ENCODE results near the gene FOXJ3.

FOXJ3 gene

GRCh38 chr1:42146626-42147320 lies 188.3 kb downstream of the FOXJ3 start:
- peak; percentile 98 for FAIRE-seq
- peak; percentile 74 for DNase-seq (ENCODE audit: insufficient read length, low spot score)
- TF ChIP-seq POLR2A (IDR thresholded peaks at IDR 0.05; ENCODE audit: low read depth, low read length) (no peak), TAF1 (IDR thresholded peaks at IDR 0.05; ENCODE audit: low read depth, low read length) (no peak), POLR2AphosphoS5 (IDR thresholded peaks at IDR 0.05; ENCODE audit: low read depth, low read length) (no peak), SPI1 (IDR thresholded peaks at IDR 0.05; ENCODE audit: low read depth, low read length) (no peak), PAX5 (IDR thresholded peaks at IDR 0.05; ENCODE audit: insufficient read depth, low read length, severe bottlenecking) (no peak), POU2F2 (IDR thresholded peaks at IDR 0.05; ENCODE audit: low read depth, low read length) (no peak)

DNA sequence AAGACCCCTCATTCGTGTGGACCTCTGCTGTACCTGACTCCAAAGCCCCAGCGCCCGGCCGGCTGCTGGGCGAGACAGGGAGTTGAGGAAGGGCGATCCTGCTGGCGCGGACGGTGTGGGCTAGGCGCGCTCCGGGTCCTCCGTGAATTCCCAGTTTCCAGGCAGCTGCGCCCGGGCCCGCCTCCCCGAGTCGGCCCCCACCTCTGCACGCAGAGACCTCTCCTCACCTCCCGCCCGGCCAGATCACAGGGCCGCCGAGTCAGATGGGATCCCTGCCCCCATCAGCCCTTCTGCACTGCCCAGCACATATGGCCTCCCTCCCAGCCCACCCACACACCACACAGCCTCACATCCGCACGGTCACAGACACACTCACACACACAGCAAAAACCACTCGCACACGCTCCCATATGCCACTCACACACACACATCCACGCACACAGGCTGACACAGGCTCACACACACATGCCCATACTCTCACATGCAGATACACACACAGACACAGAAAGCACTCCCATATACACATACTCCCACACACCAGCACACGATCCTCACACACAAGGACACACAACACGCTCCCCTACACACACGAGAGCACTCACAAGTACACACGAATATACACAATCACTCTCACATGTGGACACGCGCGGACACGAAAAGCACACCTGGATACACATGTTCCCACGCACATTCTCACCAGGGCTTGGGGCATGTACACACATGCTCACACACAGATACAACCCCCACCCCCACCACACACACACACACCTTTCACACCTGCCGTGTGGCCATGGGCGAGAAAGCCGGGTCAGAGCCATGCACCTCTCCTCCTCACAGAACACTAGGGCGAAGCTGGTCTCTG lies 189.0 kb downstream of the FOXJ3 start:
- no peak for DNase-seq (ENCODE audit: insufficient read length, low spot score)
- peak; percentile 16 for FAIRE-seq
- TF ChIP-seq SPI1 (IDR thresholded peaks at IDR 0.05; ENCODE audit: low read depth, low read length): no peak
- no peak for TF ChIP-seq TAF1 (IDR thresholded peaks at IDR 0.05; ENCODE audit: low read depth, low read length)
- TF ChIP-seq PAX5 (IDR thresholded peaks at IDR 0.05; ENCODE audit: insufficient read depth, low read length, severe bottlenecking): no peak
- TF ChIP-seq POLR2AphosphoS5 (IDR thresholded peaks at IDR 0.05; ENCODE audit: low read depth, low read length): no peak
- no peak for TF ChIP-seq POU2F2 (IDR thresholded peaks at IDR 0.05; ENCODE audit: low read depth, low read length)
- no peak for TF ChIP-seq POLR2A (IDR thresholded peaks at IDR 0.05; ENCODE audit: low read depth, low read length)

GRCh38 chr1:42145389-42145716 lies 189.7 kb downstream of the FOXJ3 start:
- no peak for DNase-seq (ENCODE audit: insufficient read length, low spot score)
- no peak for FAIRE-seq
- no peak for TF ChIP-seq PAX5 (IDR thresholded peaks at IDR 0.05; ENCODE audit: insufficient read depth, low read length, severe bottlenecking)

- DNase-seq (ENCODE audit: insufficient read length, low spot score) (no peak), FAIRE-seq (no peak)
- TF ChIP-seq SPI1 (IDR thresholded peaks at IDR 0.05; ENCODE audit: low read depth, low read length): no peak
- no peak for TF ChIP-seq TAF1 (IDR thresholded peaks at IDR 0.05; ENCODE audit: low read depth, low read length)
- no peak for TF ChIP-seq POLR2A (IDR thresholded peaks at IDR 0.05; ENCODE audit: low read depth, low read length)
- no peak for TF ChIP-seq POLR2AphosphoS5 (IDR thresholded peaks at IDR 0.05; ENCODE audit: low read depth, low read length)
- TF ChIP-seq PAX5 (IDR thresholded peaks at IDR 0.05; ENCODE audit: insufficient read depth, low read length, severe bottlenecking): no peak
- TF ChIP-seq POU2F2 (IDR thresholded peaks at IDR 0.05; ENCODE audit: low read depth, low read length): no peak
These were observed 190.2 kb downstream of the FOXJ3 start for GRCh38 chr1:42144711-42145388.

DNA sequence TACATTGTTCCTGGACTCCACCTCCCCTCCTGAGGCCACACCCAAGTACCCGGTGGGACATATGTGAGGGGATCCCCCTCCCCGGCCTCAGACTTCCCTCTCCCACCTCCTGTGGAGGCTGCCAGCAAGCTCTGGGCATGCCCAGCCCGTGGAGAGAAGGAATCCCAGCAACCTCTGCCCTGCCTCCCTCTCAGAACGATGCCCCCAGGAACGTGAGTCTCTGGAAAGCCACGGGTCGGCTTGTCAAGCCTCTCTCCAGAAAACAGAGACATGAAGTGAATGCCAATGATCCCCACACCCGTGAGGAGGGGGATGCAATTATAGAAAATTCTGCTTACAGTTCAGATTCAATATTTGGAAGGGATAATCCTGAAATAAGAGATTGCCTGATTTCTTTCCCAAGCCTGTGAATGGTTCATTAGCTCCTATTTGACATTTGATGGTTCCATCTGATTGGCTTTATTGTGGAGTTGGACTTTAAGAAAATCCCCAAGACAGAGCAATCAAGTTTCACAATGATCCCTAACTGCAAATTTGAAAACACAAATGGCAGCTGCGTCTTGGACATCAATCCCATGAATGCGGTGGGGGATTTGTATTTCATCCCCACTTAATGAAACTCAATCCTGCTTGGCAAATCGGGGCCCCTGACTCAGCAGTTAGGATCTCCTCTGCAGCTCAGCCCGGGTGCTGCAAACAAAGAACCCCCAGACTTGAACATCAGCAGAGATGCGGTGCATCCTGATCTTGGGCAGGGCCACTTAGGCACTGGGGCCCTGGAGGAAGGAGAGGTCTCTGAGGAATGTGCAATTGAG lies 190.9 kb downstream of the FOXJ3 start:
- no peak for DNase-seq (ENCODE audit: insufficient read length, low spot score)
- no peak for FAIRE-seq
- TF ChIP-seq PAX5 (IDR thresholded peaks at IDR 0.05; ENCODE audit: insufficient read depth, low read length, severe bottlenecking) (no peak), POLR2AphosphoS5 (IDR thresholded peaks at IDR 0.05; ENCODE audit: low read depth, low read length) (no peak), POLR2A (IDR thresholded peaks at IDR 0.05; ENCODE audit: low read depth, low read length) (no peak), SPI1 (IDR thresholded peaks at IDR 0.05; ENCODE audit: low read depth, low read length) (no peak), TAF1 (IDR thresholded peaks at IDR 0.05; ENCODE audit: low read depth, low read length) (no peak), POU2F2 (IDR thresholded peaks at IDR 0.05; ENCODE audit: low read depth, low read length) (no peak)

DNA sequence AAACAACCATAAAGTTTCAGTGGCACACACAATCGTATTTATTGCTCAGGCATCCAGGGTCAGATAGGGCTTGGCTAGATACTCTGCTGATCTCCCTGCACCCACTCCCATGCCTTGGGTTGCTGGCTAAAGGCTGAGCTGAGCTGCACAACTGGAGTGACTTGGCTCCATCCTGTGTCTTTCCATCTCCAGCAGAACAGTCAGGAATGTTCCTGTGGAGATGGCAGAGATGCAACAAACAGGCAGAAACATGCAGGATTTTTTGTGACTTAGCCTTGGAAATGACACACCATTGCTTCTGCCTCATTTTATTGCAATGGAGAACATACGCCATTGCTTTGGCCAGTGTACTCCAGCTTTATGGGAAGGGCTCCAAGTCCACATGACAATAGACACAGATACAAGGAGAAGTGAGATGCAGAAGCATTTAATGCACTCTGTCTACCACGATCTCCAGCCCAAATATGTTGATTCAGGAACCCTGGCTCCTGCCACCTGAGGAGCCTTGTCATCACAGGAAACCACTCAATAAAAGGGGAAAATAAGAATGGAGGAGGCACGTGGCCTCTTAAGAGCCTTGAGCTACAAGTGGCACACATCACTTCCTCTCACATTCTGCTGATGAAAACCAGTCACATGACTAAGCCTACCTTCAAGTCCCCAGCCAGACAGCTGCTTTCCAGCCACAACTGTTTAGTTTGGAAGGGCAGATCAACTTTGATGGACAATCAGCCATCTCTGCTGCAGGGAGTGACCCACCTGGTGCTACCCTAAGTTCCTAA lies 191.9 kb downstream of the FOXJ3 start:
- TF ChIP-seq SPI1 (IDR thresholded peaks at IDR 0.05; ENCODE audit: low read depth, low read length): peak; percentile 57
- TF ChIP-seq POU2F2 (IDR thresholded peaks at IDR 0.05; ENCODE audit: low read depth, low read length): no peak
- TF ChIP-seq PAX5 (IDR thresholded peaks at IDR 0.05; ENCODE audit: insufficient read depth, low read length, severe bottlenecking): no peak
- no peak for DNase-seq (ENCODE audit: insufficient read length, low spot score)
- FAIRE-seq: peak; percentile 33

DNA sequence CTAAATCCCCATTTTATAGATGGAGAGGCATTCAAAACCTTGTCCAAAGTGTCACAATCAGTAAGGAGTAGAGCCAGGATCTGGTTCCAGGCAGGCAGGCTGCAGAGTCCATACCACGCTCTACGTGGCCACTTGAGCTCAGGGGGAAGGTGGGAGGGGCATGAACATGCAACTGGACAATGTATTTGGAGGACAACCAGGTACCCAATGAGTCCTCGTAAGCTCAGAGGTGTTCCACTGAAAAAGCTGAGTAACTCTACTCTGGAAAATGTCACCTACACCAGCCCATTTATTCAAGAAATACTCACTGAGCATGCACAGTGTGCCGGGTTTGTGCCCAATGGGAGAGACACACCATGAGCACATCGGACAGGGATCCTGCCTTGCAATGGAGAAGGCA lies 193.1 kb downstream of the FOXJ3 start:
- TF ChIP-seq POLR2AphosphoS5 (IDR thresholded peaks at IDR 0.05; ENCODE audit: low read depth, low read length) (no peak), POU2F2 (IDR thresholded peaks at IDR 0.05; ENCODE audit: low read depth, low read length) (no peak), SPI1 (IDR thresholded peaks at IDR 0.05; ENCODE audit: low read depth, low read length) (no peak), TAF1 (IDR thresholded peaks at IDR 0.05; ENCODE audit: low read depth, low read length) (no peak), PAX5 (IDR thresholded peaks at IDR 0.05; ENCODE audit: insufficient read depth, low read length, severe bottlenecking) (no peak), POLR2A (IDR thresholded peaks at IDR 0.05; ENCODE audit: low read depth, low read length) (no peak)
- FAIRE-seq (no peak), DNase-seq (ENCODE audit: insufficient read length, low spot score) (no peak)

- TF ChIP-seq TAF1 (IDR thresholded peaks at IDR 0.05; ENCODE audit: low read depth, low read length) (no peak), POLR2AphosphoS5 (IDR thresholded peaks at IDR 0.05; ENCODE audit: low read depth, low read length) (no peak), POLR2A (IDR thresholded peaks at IDR 0.05; ENCODE audit: low read depth, low read length) (no peak), PAX5 (IDR thresholded peaks at IDR 0.05; ENCODE audit: insufficient read depth, low read length, severe bottlenecking) (no peak), POU2F2 (IDR thresholded peaks at IDR 0.05; ENCODE audit: low read depth, low read length) (no peak), SPI1 (IDR thresholded peaks at IDR 0.05; ENCODE audit: low read depth, low read length) (no peak)
- DNase-seq (ENCODE audit: insufficient read length, low spot score) (no peak), FAIRE-seq (no peak)
These were observed 194.8 kb downstream of the FOXJ3 start for GRCh38 chr1:42140191-42140590.
